K562 (cell line): ENCODE data around the gene TRMT1. TPM values are rescaled to one million over a fixed set of nuclear protein-coding genes. Genes with fewer than 3 reads are reported as not detected.
A peak's percentile ranks its signal among the peaks of the same experiment; 100 is the strongest.

ENCODE experiments used
- CREB1 ChIP-seq, 2 experiments: sonication (generic) in 1 of 2; formaldehyde crosslinking in 1 of 2; IDR thresholded peaks; 2 replicates each; pipeline versions ENCODE4 v1.6.1 to v1.8.0; 2012 to 2022; ENCODE audit warnings: inconsistent platforms in 1 of 2, mild to moderate bottlenecking in 1 of 2, missing genetic modification reagents in 1 of 2, moderate library complexity in 1 of 2
- DEAF1 ChIP-seq: fragments of 450-650 bp; formaldehyde crosslinking; IDR thresholded peaks from 2 replicates; pipeline ENCODE4 v1.4.0; 2020; ENCODE audit warnings: mild to moderate bottlenecking, moderate library complexity
- FOXP1 ChIP-seq: sonication (generic); formaldehyde crosslinking; IDR thresholded peaks from 2 replicates; pipeline ENCODE4 v1.8.0; 2022; ENCODE audit warnings: mild to moderate bottlenecking, missing genetic modification reagents
- HSF4 ChIP-seq: fragments of 250-450 bp; sonication (Bioruptor Pico); IDR thresholded peaks from 2 replicates; pipeline ENCODE4 v2.1.2; 2022; ENCODE audit warnings: mild to moderate bottlenecking, moderate library complexity, borderline replicate concordance
- MAFG ChIP-seq: fragments of 450-650 bp; conservative IDR thresholded peaks from 2 replicates; pipeline ENCODE4 v1.6.1; 2016; ENCODE audit warnings: missing genetic modification characterization, missing compliant biosample characterization
- MYNN ChIP-seq, 2 experiments: sonication (generic); formaldehyde crosslinking in 1 of 2; IDR thresholded peaks; 2 replicates each; pipeline versions ENCODE4 v1.5.0 to v1.6.1; 2016 to 2020; ENCODE audit warnings: antibody characterized with exemption in 1 of 2, missing genetic modification reagents in 1 of 2
- NBN ChIP-seq: fragments of 450-650 bp; IDR thresholded peaks from 2 replicates; pipeline ENCODE4 v1.6.1; 2016; ENCODE audit warnings: low read depth, mild to moderate bottlenecking
- NRF1 ChIP-seq, 2 experiments: fragments of 450-650 bp; IDR thresholded peaks in 1 of 2; conservative IDR thresholded peaks in 1 of 2; 2 replicates each; pipeline ENCODE4 v1.6.1; 2014; ENCODE audit warnings: mild to moderate bottlenecking in 2 of 2
- PHTF2 ChIP-seq: fragments of 250-450 bp; sonication (Bioruptor Pico); IDR thresholded peaks from 2 replicates; pipeline ENCODE4 v1.5.0; 2021; ENCODE audit warnings: mild to moderate bottlenecking
- PML ChIP-seq: IDR thresholded peaks from 2 replicates; pipeline ENCODE4 v1.6.1; 2012; ENCODE audit warnings: low read length, inconsistent platforms
- WHSC1 ChIP-seq: IDR thresholded peaks from one replicate; pipeline ENCODE4 v1.6.1; 2012; ENCODE audit warnings: low read length, control low read depth, inconsistent platforms
- ZC3H11A ChIP-seq: IDR thresholded peaks from 2 replicates; pipeline ENCODE4 v1.6.1; 2012; ENCODE audit warnings: low read depth, low read length, improper control_type of control experiment
- ZNF583 ChIP-seq: fragments of 250-450 bp; sonication (Bioruptor Pico); IDR thresholded peaks from 2 replicates; pipeline ENCODE4 v1.4.0; 2020
- ZNF76 ChIP-seq: fragments of 250-450 bp; sonication (Bioruptor Pico); IDR thresholded peaks from 2 replicates; pipeline ENCODE4 v1.4.0; 2020; ENCODE audit warnings: mild to moderate bottlenecking, moderate library complexity, borderline replicate concordance
- polyA plus RNA-seq, 8 experiments: library from polyadenylated mRNA; depleted of rRNA in 4 of 8; stranded (reverse) in 5 of 8; unstranded in 3 of 8; fragments of >200 nt; fragmentation: Nextera tagmentation in 2 of 8; fragmentation: Illumina TruSeq in 1 of 8; extraction: Ambion mirVana in 2 of 8; extraction: Trizol in 1 of 8; gene quantifications; 2 replicates each; pipeline versions ENCODE4 v1.2.1 to v1.2.3, GENCODE V29; 2011 to 2014; ENCODE audit warnings: inconsistent platforms in 1 of 8, missing spikeins in 1 of 8
- total RNA-seq, 7 experiments: library from RNA; depleted of rRNA in 6 of 7; stranded (reverse); fragments of >200 nt in 6 of 7; fragmentation: Illumina TruSeq in 2 of 7; extraction: Trizol in 2 of 7; gene quantifications; 2 replicates each; pipeline versions ENCODE4 v1.2.1 to v1.2.3, GENCODE V29; 2011 to 2021; ENCODE audit warnings: low replicate concordance in 1 of 7
- TF ChIP-seq, protein P1 (sequence below), 2 experiments: fragments of 450-650 bp in 1 of 2; sonication (generic) in 1 of 2; formaldehyde crosslinking in 1 of 2; IDR thresholded peaks; 2 replicates each; pipeline versions ENCODE4 v1.7.1 to v1.9.0; 2016 to 2022; ENCODE audit warnings: inconsistent platforms in 1 of 2, mild to moderate bottlenecking in 1 of 2, missing genetic modification reagents in 1 of 2
- TF ChIP-seq, protein P2 (sequence below): fragments of 250-450 bp; sonication (Bioruptor Pico); IDR thresholded peaks from 2 replicates; pipeline ENCODE4 v1.5.0; 2022; ENCODE audit warnings: mild to moderate bottlenecking

Gene TRMT1
- total and polyA plus RNA-seq, 9 of the 15 experiments (the other 6 are each of a cell fraction or from before 2014, with no cell fraction given), result 5.8 to 158 (median 54.3) TPM

GRCh38 chr19:13097033-13097462 is 19.5 kb downstream of the TRMT1 start (continued):
- TF ChIP-seq, protein P1, sequence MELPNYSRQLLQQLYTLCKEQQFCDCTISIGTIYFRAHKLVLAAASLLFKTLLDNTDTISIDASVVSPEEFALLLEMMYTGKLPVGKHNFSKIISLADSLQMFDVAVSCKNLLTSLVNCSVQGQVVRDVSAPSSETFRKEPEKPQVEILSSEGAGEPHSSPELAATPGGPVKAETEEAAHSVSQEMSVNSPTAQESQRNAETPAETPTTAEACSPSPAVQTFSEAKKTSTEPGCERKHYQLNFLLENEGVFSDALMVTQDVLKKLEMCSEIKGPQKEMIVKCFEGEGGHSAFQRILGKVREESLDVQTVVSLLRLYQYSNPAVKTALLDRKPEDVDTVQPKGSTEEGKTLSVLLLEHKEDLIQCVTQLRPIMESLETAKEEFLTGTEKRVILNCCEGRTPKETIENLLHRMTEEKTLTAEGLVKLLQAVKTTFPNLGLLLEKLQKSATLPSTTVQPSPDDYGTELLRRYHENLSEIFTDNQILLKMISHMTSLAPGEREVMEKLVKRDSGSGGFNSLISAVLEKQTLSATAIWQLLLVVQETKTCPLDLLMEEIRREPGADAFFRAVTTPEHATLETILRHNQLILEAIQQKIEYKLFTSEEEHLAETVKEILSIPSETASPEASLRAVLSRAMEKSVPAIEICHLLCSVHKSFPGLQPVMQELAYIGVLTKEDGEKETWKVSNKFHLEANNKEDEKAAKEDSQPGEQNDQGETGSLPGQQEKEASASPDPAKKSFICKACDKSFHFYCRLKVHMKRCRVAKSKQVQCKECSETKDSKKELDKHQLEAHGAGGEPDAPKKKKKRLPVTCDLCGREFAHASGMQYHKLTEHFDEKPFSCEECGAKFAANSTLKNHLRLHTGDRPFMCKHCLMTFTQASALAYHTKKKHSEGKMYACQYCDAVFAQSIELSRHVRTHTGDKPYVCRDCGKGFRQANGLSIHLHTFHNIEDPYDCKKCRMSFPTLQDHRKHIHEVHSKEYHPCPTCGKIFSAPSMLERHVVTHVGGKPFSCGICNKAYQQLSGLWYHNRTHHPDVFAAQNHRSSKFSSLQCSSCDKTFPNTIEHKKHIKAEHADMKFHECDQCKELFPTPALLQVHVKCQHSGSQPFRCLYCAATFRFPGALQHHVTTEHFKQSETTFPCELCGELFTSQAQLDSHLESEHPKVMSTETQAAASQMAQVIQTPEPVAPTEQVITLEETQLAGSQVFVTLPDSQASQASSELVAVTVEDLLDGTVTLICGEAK (IDR thresholded peaks at IDR 0.05), result peak; percentile 54; the same call in 1 of the 2 replicates
- TF ChIP-seq, protein P1 (CRISPR knock-in tag; IDR thresholded peaks at IDR 0.05), result no peak
- no peak for TF ChIP-seq FOXP1
- no peak for TF ChIP-seq MYNN (IDR thresholded peaks at IDR 0.05)
- no peak for TF ChIP-seq MYNN (CRISPR knock-in tag; IDR thresholded peaks at IDR 0.05)
- no peak for TF ChIP-seq ZNF76
- no peak for TF ChIP-seq HSF4 (CRISPR knock-in tag)
- 0 out of 2 replicates have a peak, but pooled peaks have one; percentile 15 for TF ChIP-seq PML
- TF ChIP-seq ZC3H11A, result no peak
- TF ChIP-seq, protein P2, sequence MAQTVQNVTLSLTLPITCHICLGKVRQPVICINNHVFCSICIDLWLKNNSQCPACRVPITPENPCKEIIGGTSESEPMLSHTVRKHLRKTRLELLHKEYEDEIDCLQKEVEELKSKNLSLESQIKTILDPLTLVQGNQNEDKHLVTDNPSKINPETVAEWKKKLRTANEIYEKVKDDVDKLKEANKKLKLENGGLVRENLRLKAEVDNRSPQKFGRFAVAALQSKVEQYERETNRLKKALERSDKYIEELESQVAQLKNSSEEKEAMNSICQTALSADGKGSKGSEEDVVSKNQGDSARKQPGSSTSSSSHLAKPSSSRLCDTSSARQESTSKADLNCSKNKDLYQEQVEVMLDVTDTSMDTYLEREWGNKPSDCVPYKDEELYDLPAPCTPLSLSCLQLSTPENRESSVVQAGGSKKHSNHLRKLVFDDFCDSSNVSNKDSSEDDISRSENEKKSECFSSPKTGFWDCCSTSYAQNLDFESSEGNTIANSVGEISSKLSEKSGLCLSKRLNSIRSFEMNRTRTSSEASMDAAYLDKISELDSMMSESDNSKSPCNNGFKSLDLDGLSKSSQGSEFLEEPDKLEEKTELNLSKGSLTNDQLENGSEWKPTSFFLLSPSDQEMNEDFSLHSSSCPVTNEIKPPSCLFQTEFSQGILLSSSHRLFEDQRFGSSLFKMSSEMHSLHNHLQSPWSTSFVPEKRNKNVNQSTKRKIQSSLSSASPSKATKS (CRISPR knock-in tag), result no peak
- TF ChIP-seq CREB1 (IDR thresholded peaks at IDR 0.05), result no peak
- no peak for TF ChIP-seq CREB1 (CRISPR knock-in tag; IDR thresholded peaks at IDR 0.05)
- no peak for TF ChIP-seq ZNF583 (CRISPR knock-in tag)
- peak; percentile 53 to 59 for TF ChIP-seq NRF1 (conservative IDR thresholded peaks at IDR 0.05 in 1 of 2, IDR thresholded peaks at IDR 0.05 in 1 of 2)
- 0 out of 2 replicates have a peak, but pooled peaks have one; percentile 7 for TF ChIP-seq MAFG (tag)
- peak; percentile 63; the same call in 1 of the 2 replicates for TF ChIP-seq NBN
- no peak for TF ChIP-seq WHSC1
- 0 out of 2 replicates have a peak, but pooled peaks have one; percentile 39 for TF ChIP-seq DEAF1
- TF ChIP-seq PHTF2 (CRISPR knock-in tag), result no peak
